GM18520 (cell line): ENCODE measurements around the gene NEDD8.
"Not testable (repeated sequence)": the region's sequence is repeated elsewhere in the genome, so short reads cannot be mapped to it uniquely, and the experiment has no call there.

ENCODE experiments used
- ATAC-seq: cut with Tn5 transposase; IDR thresholded peaks from one replicate; pipeline ENCODE4 v1.9.1; 2021; ENCODE audit not compliant: unreplicated experiment

NEDD8 gene

DNA sequence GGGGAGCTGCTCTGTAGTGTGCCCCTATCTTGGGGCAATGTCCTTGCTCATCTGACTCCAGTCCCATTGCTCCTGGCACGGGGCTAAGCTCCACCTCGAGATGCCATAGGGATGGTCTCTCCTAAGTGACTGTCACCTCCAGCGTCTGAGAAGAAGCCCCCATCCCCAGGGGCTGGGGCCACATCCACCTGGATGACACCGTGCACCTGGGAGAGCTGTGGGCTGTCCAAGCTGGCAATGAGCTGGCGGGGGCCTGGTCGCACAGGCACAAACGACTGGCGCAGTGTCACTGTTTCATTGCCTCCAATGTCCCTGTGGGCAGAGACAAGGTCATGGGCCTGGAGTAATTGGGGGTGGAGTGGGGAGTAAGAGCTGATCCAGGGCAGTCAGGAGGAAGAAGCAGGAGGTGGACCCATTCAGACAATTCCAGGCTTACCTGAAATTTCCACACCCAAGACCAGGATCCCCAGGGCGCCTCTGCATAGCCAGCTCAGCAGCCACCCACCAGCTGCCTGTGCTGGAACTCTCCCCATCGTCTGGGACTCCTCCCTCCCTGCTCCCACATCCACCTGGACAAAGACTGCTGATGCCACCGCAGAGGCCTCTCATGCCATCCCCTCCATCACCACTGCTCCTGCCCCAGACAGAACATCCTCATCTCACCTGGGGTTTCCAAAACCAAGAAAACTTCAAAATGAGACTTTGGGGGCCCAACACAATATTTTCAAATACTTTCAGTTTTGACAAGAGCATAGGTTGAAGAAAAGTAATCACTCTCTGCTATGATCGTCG is 17.3 kb upstream of the NEDD8 start:
- ATAC-seq: no peak

DNA sequence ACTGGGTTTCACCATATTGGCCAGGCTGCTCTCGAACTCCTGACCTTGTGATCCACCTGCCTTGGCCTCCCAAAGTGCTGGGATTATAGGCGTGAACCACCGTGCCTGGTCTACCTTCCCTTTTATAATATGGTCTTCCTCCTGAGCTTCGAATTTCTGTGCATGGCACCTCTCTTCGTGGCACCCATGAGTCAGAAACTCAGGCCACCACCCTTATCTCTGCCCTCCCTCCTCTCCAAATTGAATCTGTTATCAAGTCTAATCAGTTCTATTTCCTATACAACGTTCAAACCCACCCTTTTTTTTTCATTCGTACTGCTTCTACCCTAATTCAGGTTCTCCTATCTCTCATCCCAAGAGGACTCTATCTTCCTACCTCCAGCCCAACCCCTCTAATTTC is 15.3 kb upstream of the NEDD8 start:
- ATAC-seq: no peak

DNA sequence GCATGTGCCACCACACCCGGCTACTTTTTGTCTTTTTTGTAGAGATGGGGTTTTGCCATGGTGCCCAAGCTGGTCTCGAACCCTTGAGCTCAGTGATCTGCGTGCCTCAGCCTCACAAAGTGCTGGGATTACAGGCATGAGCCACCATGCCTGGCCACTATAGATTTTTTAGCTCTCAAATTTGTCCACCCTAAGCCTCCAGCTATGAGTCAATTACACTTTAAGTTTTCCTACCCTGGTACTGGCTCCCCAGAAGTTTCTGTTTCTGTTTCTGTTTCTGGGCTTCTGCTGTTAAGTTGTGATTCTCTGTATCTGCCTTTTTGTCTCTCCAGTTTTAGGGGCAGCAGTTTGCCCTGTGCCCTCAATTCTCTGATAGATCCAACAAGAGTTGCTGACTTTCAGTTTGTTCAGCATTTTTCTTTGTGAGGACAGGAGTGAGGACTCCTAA is 14.6 kb upstream of the NEDD8 start:
- ATAC-seq: no peak

DNA sequence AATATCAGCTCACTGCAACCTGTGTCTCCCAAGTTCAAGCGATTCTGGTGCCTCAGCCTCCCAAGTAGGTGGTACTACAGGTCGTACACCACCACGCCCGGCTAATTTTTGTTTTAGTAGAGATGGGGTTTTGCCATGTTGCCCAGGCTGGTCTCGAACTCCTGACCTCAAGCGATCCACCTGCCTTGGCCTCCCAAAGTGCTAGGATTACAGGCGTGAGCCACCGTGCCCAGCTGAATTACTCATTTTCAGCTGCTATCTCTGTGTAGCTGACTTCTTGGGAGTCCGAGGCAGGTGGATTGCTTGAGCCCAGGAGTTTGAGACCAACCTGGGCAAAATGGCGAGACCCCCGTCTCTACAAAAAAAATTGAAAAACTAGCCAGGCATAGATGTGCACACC is 13.2 kb upstream of the NEDD8 start:
- ATAC-seq: not testable (repeated sequence)

DNA sequence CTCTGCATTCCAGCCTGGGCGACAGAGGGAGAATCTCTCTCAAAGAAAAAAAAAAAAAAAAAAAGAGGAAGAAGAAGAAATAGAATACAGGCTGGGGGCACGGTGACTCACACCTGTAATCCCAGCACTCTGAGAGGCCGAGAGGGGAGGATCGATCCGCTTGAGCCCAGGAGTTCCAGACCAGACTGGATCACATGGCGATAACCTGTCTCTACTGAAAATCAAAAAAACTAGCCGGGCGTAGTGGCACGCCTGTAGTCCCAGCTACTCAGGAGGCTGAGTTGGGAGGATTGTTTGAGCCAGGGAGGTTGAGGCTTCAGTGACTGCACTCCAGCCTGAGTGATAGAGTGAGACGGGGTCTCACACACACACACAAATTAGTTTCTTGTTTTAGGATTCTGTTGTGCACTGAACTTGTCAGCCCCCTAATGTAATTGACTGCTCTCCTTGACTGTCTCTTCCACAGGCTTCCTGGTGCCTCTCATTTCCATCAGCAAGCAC is 11.2 kb upstream of the NEDD8 start:
- ATAC-seq: no peak

DNA sequence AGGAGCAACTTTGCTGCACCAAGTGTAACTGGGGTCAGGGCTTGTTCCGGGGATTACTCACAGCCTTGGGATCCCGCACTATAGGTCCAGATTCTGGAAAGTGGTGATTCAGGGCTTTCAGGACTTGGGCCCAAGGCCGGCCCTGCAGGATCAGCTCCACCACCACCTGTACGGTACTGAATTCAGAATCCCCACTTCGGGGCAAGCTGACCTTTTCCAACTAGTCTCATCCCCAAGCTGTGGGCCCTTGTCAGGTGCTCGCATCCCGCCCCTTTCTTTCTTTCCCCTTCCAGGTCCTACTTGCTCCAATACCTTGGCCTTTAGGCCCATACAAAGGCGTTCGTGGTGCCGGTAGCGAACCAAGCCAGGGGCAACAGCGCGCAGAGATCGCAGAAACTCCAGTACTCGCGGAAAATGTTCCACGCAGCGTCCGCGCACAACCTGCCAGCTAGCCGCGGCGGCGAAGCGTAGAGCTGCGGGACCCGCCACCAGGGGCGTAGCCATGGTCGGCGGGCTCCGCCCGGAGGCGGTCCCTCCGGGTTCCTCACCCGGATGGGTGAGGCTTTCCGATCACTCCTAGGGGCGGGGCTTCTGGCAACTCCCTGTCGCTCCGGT is 9.8 kb upstream of the NEDD8 start:
- ATAC-seq: peak; percentile 57

DNA sequence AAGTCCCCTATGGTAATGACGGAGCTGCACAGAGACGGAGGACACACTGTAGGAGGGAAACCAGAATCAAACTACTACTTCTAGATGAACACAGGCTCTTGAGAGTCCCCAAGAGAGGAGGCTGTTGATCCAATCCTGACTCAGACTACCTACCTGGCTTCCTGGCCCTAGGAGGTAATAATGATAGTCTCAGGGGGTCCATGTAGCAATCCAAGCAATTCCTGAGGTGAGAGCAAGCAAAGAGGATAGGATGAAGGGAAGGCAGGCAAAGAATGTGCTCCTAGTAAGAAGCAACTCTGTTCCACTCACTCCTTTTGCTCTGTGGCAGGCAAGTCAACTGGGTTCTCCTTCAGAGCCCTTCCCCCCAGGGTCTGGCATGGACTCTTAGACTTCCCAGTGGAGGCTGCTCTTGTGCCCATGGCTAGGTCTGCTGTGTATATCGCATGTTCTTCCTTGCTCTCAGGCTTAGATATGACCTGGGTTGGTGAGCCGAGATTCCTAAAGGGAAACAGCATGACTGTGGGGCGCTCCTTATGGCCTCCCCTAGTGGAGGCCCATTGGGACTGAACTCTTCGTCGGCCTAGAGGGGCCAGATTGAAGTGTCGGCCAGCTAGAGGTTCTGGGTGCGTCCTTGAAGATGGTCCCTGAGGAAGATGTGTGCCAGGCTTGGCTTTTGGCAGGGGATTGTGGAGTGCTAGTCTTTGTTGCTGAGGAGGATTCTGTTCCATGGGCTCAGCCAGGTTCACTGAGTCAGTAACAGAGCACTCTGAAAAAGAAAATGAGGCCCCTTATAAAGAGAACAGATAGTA is 8.1 kb upstream of the NEDD8 start:
- no peak for ATAC-seq

DNA sequence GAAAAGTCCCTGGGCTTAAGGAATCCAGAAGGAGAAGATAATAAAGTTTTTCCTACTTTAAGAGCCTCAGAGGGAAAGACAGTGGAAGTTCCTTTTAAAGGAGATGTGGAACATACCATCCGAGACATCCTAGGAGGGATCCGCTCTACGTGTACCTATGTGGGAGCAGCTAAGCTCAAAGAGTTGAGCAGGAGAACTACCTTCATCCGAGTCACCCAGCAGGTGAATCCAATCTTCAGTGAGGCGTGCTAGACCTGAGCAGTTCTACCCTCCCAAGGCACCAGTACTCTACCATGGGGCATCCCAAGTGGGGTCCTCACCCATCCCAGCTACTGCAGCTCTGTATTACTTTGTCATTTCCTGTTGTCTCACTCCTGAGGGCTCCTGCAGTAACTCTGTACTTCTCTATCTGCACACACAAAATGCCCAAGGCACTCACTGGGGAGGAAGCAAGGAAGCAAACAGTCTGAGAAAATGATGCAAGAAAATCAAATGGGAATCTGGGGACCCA is 6.4 kb upstream of the NEDD8 start:
- ATAC-seq: no peak

DNA sequence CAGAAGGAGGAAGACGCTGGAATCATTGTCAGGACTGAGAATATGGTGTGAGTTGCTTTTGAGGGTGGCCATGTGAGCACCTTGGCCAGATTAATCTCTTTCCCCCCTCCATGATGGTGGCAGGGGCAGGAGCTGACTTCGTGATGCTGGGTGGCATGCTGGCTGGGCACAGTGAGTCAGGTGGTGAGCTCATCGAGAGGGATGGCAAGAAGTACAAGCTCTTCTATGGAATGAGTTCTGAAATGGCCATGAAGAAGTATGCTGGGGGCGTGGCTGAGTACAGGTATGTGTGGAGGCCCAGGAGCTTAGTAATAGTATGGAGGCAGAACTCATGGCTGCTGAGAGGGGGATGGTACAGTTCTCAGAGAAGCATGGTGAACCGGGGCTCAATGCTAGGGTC is 6.0 kb upstream of the NEDD8 start:
- ATAC-seq: no peak

DNA sequence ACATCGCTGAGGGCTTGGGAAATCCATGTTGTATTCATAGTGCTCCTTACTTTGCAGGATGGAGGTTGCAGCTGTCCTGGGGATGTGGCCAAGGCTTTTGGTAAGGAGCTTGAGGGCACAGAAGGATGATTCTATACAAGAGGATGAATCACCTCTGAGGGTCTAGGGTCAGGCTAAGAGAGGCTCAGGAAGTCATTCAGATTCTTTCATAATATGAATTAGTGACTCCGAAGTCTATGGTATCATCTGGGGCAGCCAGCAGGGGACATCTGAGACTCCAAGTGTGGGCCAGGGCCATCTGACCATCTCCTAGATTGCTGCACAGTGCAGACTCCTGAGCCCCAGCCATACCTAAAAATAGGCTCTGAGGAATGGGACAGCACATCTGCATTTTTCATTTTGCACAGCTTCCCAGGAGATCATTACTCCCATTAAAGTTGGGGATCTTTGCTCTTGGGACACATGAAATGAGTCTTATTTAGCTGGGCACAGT is 5.3 kb upstream of the NEDD8 start:
- ATAC-seq: no peak

DNA sequence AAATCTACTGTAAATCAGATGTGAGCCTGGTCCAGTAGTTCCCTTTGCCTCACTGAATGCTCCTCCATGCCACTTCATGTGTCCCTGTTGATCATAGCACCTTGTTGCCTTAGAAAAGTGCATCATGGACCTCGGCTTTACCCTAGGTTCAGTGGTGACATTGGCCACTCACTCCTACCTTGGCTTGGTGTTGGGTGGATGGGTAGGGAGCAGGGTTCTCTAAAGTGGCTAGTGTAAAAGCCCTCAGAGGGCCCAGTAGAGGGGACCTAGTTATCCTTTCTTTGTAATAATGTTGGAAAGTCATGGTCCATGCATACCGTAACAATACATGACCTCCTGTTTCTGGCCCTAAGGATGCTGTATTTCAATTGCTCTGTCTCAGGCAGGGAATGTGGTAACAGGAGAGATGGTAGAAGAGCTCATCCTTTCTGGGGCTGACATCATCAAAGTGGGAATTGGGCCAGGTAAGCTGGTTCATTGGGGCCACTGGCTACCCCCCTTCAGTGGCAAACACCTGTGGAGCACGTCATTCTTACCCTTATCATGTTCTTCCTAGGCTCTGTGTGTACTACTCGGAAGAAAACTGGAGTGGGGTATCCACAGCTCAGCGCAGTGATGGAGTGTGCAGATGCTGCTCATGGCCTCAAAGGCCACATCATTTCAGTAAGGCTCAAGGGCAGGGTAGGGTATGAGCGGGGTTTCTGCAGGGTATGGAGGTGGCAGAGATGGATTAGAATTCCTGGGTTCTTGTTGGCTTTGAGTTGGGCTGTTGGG is 4.7 kb upstream of the NEDD8 start:
- no peak for ATAC-seq

DNA sequence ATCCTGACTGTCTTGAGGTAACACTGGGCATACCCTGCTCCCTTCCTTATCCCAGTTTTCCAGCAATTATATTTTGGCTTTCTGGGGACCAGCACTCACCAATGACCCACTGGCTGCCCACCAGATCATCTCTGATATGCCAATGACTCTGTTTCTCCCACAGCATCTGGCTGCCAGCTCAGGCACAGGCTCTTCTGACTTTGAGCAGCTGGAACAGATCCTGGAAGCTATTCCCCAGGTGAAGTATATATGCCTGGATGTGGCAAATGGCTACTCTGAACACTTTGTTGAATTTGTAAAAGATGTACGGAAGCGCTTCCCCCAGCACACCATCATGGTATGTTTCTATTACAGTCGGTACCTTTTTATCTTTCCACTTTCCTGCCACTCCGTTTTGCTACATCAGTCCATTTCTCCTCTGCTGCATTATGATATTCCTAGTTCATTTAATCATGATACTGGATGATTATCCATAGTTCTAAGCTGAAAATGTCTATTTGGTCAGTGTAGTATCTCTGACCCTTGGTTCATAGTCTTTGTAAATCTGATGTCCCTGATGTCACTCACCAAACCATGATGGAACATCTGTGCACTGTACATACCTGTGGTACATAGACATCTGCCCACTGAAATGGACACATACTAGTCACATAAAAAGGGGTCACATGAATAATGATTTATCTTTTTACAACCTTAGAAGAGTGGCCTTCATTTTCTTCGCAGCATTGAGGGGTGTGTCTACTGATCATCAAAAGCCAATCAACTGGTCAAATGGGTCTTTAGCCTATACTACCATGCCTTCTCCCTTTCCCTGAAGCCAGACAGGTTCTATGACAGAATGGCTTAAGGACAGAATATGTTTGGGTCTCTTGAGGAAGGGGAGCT is 3.9 kb upstream of the NEDD8 start:
- ATAC-seq: no peak

DNA sequence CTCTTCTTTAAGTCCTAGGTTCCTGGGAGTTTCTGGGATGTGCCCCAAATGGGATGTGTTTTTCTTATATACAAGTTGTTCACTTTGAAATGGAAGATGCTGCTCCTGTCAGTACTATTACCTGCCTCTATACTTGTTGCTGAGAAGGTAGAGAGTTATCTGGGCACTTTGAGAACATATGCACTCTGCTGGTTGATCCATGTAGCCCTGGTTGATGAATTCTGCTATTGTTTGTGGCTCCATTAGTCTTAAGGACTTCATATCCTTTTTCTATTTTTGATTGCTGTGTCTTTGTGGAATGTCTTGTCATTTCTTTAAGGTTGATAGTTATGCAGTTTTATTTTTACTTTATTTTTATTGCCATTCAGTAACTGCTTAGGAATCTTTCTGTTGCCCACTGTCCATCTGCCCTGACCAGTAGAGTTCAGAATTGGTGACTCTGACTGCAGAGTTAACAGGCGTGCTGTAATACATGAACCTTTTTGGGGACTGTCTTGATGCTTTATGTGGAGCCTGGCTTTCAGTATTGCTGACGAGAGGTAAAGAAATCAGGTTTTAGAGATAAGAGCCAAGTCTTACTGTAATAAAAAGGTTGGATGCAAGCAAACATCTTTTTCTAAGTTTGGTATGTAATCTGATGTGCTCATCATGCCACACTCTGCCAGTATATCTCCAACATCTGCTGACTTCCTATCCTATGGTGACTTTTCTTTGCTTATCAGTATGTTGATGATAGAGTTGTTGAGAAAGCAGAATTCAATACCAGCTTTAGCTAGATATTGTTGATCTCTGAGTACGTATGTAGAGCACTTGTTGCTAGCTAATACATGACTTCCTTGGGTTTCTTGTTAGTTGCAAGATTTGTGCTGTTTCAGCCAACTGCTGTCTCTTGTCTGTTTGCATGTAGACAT is 2.2 kb upstream of the NEDD8 start:
- ATAC-seq: no peak

DNA sequence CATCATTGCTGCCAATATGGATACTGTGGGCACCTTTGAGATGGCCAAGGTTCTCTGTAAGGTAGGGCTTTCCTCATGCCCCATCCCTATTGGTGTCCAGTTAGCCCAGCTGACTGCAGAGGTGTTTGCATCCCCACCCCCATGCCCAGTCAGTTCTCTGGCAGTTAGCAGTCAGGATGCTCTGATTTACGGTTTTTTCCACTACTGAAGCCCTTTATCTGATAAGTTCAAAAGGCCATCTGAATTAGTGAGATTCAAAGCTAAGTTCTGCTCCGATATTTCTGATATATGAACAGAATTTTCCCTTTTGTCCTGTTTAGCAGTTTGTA is 1.3 kb upstream of the NEDD8 start:
- no peak for ATAC-seq

DNA sequence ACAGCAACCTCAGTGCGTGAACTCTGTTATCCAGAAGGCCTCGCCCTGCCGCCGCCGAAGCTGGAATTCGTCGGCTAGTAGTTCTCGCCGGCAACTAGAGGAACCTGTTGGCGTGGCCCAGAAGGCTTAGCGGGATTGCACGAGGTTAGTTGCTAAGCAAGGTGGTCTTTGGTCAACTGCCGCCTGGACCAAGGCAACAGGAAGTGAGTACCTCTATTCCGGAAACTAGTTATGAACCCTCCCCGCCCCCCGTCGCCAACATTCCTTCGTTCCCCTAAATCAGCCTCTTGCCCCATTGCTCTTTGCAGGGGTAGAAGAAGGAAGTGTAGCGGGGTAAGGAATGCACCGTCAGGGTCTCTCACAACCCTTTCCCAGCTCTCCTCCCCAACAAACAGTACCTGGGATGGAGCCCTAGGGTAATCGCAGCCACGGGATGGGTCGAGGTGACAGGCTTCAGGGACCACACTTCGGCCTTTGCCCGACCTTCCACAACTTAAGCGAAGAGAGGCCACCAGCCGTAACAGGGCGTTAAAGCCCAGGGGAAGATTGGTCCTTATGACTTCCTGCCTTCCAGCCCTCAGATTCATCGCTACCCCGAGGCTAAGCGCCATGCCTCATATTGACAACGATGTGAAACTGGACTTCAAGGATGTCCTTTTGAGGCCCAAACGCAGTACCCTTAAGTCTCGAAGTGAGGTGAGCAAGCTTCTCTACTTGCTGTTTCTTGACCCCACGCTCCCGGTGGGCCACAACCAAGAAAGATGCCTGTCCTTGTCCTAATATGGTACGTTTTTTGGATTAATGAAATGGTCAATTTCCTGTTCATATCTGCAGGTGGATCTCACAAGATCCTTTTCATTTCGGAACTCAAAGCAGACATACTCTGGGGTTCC is 724 bp upstream of the NEDD8 start, which contains the start of gene GMPR2:
Gene GMPR2, plus strand, starts transcription at position 285 of the 893 bp plus-strand sequence. Its CDS starts 325 bp downstream, at position 610.
- ATAC-seq: peak; percentile 29

DNA sequence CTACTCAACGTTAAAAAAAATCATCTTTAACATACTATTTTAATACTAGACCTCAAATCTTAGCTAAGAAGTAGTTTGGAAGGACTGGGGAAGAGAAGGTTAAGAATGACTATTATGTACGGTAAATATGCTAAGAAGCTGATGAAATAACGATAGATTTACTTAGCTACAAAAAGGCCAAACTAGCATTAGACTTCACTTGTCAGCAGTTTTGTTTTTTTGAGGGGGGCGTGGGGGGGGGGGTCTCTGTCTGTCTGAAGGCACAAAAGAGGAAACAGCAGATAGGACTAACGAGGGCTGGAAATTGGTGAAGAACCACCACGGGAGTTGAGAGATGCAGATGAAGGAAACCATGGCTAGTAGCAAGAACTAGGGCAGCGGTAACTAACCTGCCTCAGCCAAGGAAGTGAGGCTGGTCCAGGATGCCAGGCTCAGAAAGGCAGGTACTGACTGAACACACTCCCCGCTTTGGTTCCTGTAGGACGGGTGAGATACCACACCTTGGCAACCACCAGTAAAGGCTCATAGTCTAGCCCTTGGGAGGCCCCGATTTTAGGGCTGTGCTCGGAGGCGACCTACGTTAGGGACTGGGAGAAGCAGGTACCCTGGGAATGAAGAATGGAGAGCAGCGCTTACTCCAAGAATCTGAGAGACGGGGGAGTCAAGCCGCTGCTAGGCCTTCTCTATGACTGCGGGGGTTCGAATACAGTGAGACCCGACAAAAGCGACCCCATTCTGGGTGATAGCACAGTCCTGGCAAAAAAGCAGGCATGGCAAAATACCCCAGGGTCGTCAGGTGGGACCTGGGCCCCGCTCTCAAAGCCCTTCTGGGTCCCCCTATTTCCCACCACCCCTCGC is 675 bp downstream of the NEDD8 start:
- ATAC-seq: no peak

DNA sequence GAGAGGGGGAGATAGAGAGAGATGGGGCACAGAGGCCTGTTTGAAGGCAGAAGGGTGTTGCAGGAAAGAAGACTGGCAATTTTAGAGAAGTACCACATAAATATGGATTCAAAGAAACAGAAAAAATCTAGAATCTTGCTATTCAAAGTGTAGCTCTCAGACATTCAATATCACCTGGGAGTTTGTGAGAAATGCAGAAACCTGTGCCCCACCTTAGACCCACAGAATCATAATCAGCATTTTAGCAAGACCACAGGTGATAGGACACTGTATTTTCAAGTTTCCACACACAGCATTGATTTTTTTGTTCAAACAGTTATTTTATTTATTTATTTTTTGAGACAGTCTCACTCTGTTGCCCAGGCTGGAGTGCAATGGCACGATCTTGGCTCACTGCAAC is 3.3 kb downstream of the NEDD8 start:
- ATAC-seq: no peak
